GM23338 (cell line): ENCODE data around the gene ATG2B. TPM values are rescaled to one million over a fixed set of nuclear protein-coding genes. Genes with fewer than 3 reads are reported as not detected.

Experiments
- ATAC-seq: fragments of 200-7000 bp; cut with Tn5 transposase; 3 replicates; pipeline ENCODE4 v1.9.1; 2020
- DNase-seq: peaks from one replicate; pipeline ENCODE4 v3.0.0-alpha.2; 2015; ENCODE audit warnings: low spot score
- H2AFZ ChIP-seq: fragments of 200-600 bp; sonication (generic); 2 replicates; pipeline ENCODE4 v1.8.0; 2016; ENCODE audit warnings: antibody characterized with exemption, mild to moderate bottlenecking, moderate library complexity
- H3F3A ChIP-seq: fragments of 200-600 bp; sonication (generic); replicated peaks from 2 replicates; pipeline ENCODE4 v1.8.0; 2017; ENCODE audit warnings: antibody characterized with exemption, mixed run types, low read depth
- H3K27ac ChIP-seq: fragments of 200-600 bp; sonication (generic); 2 replicates; pipeline ENCODE4 v1.6.1; 2016; ENCODE audit warnings: low read depth
- H3K27me3 ChIP-seq: fragments of 200-600 bp; sonication (generic); 2 replicates; pipeline ENCODE4 v1.8.0; 2016; ENCODE audit warnings: mild to moderate bottlenecking, mixed run types, moderate library complexity; ENCODE audit not compliant: insufficient read depth
- H3K36me3 ChIP-seq: fragments of 200-600 bp; sonication (generic); 2 replicates; pipeline ENCODE4 v1.8.0; 2016; ENCODE audit warnings: mild to moderate bottlenecking; ENCODE audit not compliant: insufficient read depth
- H3K4me1 ChIP-seq: fragments of 200-600 bp; sonication (generic); 2 replicates; pipeline ENCODE4 v1.8.0; 2016; ENCODE audit warnings: mild to moderate bottlenecking, moderate library complexity; ENCODE audit not compliant: insufficient read depth
- H3K4me2 ChIP-seq: fragments of 200-600 bp; sonication (generic); 2 replicates; pipeline ENCODE4 v1.7.1; 2017; ENCODE audit warnings: mixed run types
- H3K4me3 ChIP-seq: fragments of 200-600 bp; sonication (generic); 2 replicates; pipeline ENCODE4 v1.6.1; 2016; ENCODE audit warnings: mixed run types
- H3K79me2 ChIP-seq: fragments of 200-600 bp; sonication (generic); replicated peaks from 2 replicates; pipeline ENCODE4 v1.8.0; 2017; ENCODE audit warnings: mild to moderate bottlenecking; ENCODE audit not compliant: insufficient read depth
- H3K9me2 ChIP-seq: fragments of 200-600 bp; sonication (generic); 2 replicates; pipeline ENCODE4 v1.8.0; 2017; ENCODE audit not compliant: insufficient read depth
- H4K20me1 ChIP-seq: fragments of 200-600 bp; sonication (generic); replicated peaks from 2 replicates; pipeline ENCODE4 v1.8.0; 2017; ENCODE audit warnings: mild to moderate bottlenecking; ENCODE audit not compliant: insufficient read depth
- H3K27ac Mint-ChIP-seq: 2 replicates; pipeline ENCODE4 v1.8.0; 2020; ENCODE audit warnings: inconsistent platforms, mild to moderate bottlenecking, moderate library complexity, mixed read lengths
- H3K27me3 Mint-ChIP-seq: 3 replicates; pipeline ENCODE4 v1.8.0; 2022; ENCODE audit warnings: low read depth, mild to moderate bottlenecking, moderate library complexity, mixed read lengths, inconsistent platforms; ENCODE audit not compliant: insufficient read depth, poor library complexity
- H3K36me3 Mint-ChIP-seq: 3 replicates; pipeline ENCODE4 v1.8.0; 2021; ENCODE audit warnings: low read depth, mild to moderate bottlenecking, inconsistent platforms, moderate library complexity, mixed read lengths
- H3K4me1 Mint-ChIP-seq: 3 replicates; pipeline ENCODE4 v1.8.0; 2020; ENCODE audit warnings: mild to moderate bottlenecking, inconsistent platforms, mixed read lengths
- H3K4me3 Mint-ChIP-seq: 3 replicates; pipeline ENCODE4 v1.8.0; 2021; ENCODE audit warnings: moderate library complexity, mild to moderate bottlenecking, inconsistent platforms, mixed read lengths
- H3K9me3 Mint-ChIP-seq: 3 replicates; pipeline ENCODE4 v1.8.0; 2020; ENCODE audit warnings: moderate library complexity, mild to moderate bottlenecking, inconsistent platforms, mixed read lengths
- CREB1 ChIP-seq: fragments of 250-450 bp; sonication (Bioruptor Pico); IDR thresholded peaks from 2 replicates; pipeline ENCODE4 v1.5.0; 2020; ENCODE audit warnings: low read depth, mild to moderate bottlenecking, moderate library complexity
- CTCF ChIP-seq, 2 experiments: fragments of 200-600 bp in 1 of 2; sonication (generic) in 1 of 2; conservative IDR thresholded peaks; 2 replicates each; pipeline versions ENCODE4 v1.5.1 to v1.6.1; 2016 to 2017; ENCODE audit warnings: antibody characterized with exemption in 2 of 2, low read depth in 2 of 2, mild to moderate bottlenecking in 2 of 2, moderate library complexity in 1 of 2
- ETS1 ChIP-seq: IDR thresholded peaks from 2 replicates; pipeline ENCODE4 v1.6.1; 2016; ENCODE audit warnings: antibody characterized with exemption
- EZH2 ChIP-seq: fragments of 200-600 bp; sonication (generic); IDR thresholded peaks from one replicate; pipeline ENCODE4 v1.8.0; 2017; ENCODE audit warnings: antibody characterized with exemption, mild to moderate bottlenecking, low read depth; ENCODE audit not compliant: unreplicated experiment
- NANOG ChIP-seq: IDR thresholded peaks from 2 replicates; pipeline ENCODE4 v1.6.1; 2016; ENCODE audit warnings: antibody characterized with exemption, borderline replicate concordance
- POLR2AphosphoS5 ChIP-seq: IDR thresholded peaks from 2 replicates; pipeline ENCODE4 v1.6.1; 2016; ENCODE audit warnings: antibody characterized with exemption, low read depth
- REST ChIP-seq: IDR thresholded peaks from one replicate; pipeline ENCODE4 v1.6.1; 2018; ENCODE audit warnings: antibody characterized with exemption; ENCODE audit not compliant: unreplicated experiment
- ZNF331 ChIP-seq: fragments of 250-450 bp; sonication (Bioruptor Pico); IDR thresholded peaks from 2 replicates; pipeline ENCODE4 v1.5.0; 2020; ENCODE audit warnings: low read depth, mild to moderate bottlenecking, moderate library complexity
- ZNF462 ChIP-seq: fragments of 250-450 bp; sonication (Bioruptor Pico); IDR thresholded peaks from 2 replicates; pipeline ENCODE4 v1.5.0; 2020; ENCODE audit warnings: mild to moderate bottlenecking, moderate library complexity
- polyA plus RNA-seq: library from polyadenylated mRNA; unstranded; fragments of >200 nt; fragmentation: Nextera tagmentation; extraction: Ambion mirVana; gene quantifications from 2 replicates; pipeline ENCODE4 v1.2.1, GENCODE V29; 2016
- total RNA-seq: library from RNA; depleted of rRNA; stranded (reverse); fragments of >200 nt; shearing (Covaris generic); gene quantifications from 2 replicates; pipeline ENCODE4 v1.2.3, GENCODE V29; 2014

Gene ATG2B
- total and polyA plus RNA-seq, 2 experiments from 2014 or later = 3.8 to 15.4 TPM

- Mint-ChIP-seq H3K36me3 (no peaks in the 10 kb centered on the region; the same call in 1 of the 3 replicates), H3K4me3 (no peak overlapping the region), H3K9me3 (peaks cover 31% of the 10 kb centered on the region), H3K4me1 (peaks cover 3% of the 10 kb centered on the region), H3K27me3 (peaks cover 8% of the 10 kb centered on the region), H3K27ac (no peak overlapping the region)
- no peaks in the 10 kb centered on the region for H3F3A ChIP-seq
- ATAC-seq (no peak), DNase-seq (no peak)
- peaks cover 3% of the 10 kb centered on the region; the same call in 1 of the 2 replicates for H3K4me1 ChIP-seq
- peaks cover 7% of the 10 kb centered on the region for H3K27me3 ChIP-seq
- no peaks in the 10 kb centered on the region for H3K79me2 ChIP-seq
- H3K27ac ChIP-seq = no peak overlapping the region
- TF ChIP-seq REST (no peak), CREB1 (no peak)
- no peak overlapping the region for H3K4me2 ChIP-seq
- H3K36me3 ChIP-seq = no peaks in the 10 kb centered on the region
- no peak overlapping the region for H2AFZ ChIP-seq
- H3K9me2 ChIP-seq = peaks cover 5% of the 10 kb centered on the region; the same call in 1 of the 2 replicates
- H3K4me3 ChIP-seq = no peak overlapping the region
- H4K20me1 ChIP-seq = no peaks in the 10 kb centered on the region
Measured at GRCh38 chr14:96240641-96241040, 122.5 kb downstream of the ATG2B start.

GRCh38 chr14:96239711-96240141 is 123.4 kb downstream of the ATG2B start:
- Histone ChIP-seq H3K4me2 (no peak overlapping the region), H3K27me3 (peaks cover 7% of the 10 kb centered on the region), H3K36me3 (no peaks in the 10 kb centered on the region), H3K9me2 (peaks cover 5% of the 10 kb centered on the region; the same call in 1 of the 2 replicates), H3K4me3 (no peak overlapping the region), H3K27ac (no peak overlapping the region), H2AFZ (no peak overlapping the region), H3K4me1 (peaks cover 11% of the 10 kb centered on the region; the same call in 1 of the 2 replicates), H4K20me1 (no peaks in the 10 kb centered on the region), H3F3A (no peaks in the 10 kb centered on the region), H3K79me2 (no peaks in the 10 kb centered on the region)
- peaks cover 8% of the 10 kb centered on the region for H3K4me1 Mint-ChIP-seq
- H3K27ac Mint-ChIP-seq = no peak overlapping the region
- H3K4me3 Mint-ChIP-seq = no peak overlapping the region
- DNase-seq (no peak), ATAC-seq (no peak)
- H3K27me3 Mint-ChIP-seq = peaks cover 8% of the 10 kb centered on the region
- peaks cover 28% of the 10 kb centered on the region for H3K9me3 Mint-ChIP-seq
- no peaks in the 10 kb centered on the region; the same call in 2 of the 3 replicates for H3K36me3 Mint-ChIP-seq
- TF ChIP-seq CTCF (conservative IDR thresholded peaks at IDR 0.05; ENCODE audit: low read depth in 2 of 2) (no peak), CREB1 (no peak), ZNF331 (CRISPR knock-in tag) (no peak), ZNF462 (CRISPR knock-in tag) (no peak), EZH2 (no peak), ETS1 (no peak), NANOG (no peak), POLR2AphosphoS5 (no peak)
